Heart left ventricle (tissue), 16 donors: ENCODE data around the gene HPGD. TPM values are rescaled to one million over a fixed set of nuclear protein-coding genes. Genes with fewer than 3 reads are reported as not detected.

Experiments
- ATAC-seq, 4 donors: fragments of 200-7000 bp; cut with Tn5 transposase; one replicate each; pipeline ENCODE4 v1.9.1; 2020 to 2022; ENCODE audit warnings: moderate library complexity in 4 of 4, mild to moderate bottlenecking in 3 of 4, moderate number of reproducible peaks in 1 of 4
- DNase-seq, 5 donors: peaks; one replicate each; pipeline ENCODE4 v3.0.0-alpha.2; 2020
- H3K27ac ChIP-seq, 12 donors: fragments of 200-600 bp; sonication (generic) in 4 of 12; one replicate each; pipeline versions ENCODE4 v1.5.0 to v1.8.0; 2016 to 2022; ENCODE audit warnings: mild to moderate bottlenecking in 2 of 12
- H3K27me3 ChIP-seq, 9 donors: fragments of 200-600 bp; sonication (generic) in 2 of 9; one replicate each; pipeline versions ENCODE4 v1.5.1 to v1.8.0; 2016 to 2022; ENCODE audit warnings: mild to moderate bottlenecking in 3 of 9
- H3K36me3 ChIP-seq, 9 donors: fragments of 200-600 bp; sonication (generic) in 2 of 9; one replicate each; pipeline versions ENCODE4 v1.5.0 to v1.8.0; 2018 to 2022; ENCODE audit warnings: mild to moderate bottlenecking in 2 of 9
- H3K4me1 ChIP-seq, 12 donors: fragments of 200-600 bp; sonication (generic) in 4 of 12; one replicate each; pipeline versions ENCODE4 v1.5.0 to v1.8.0; 2016 to 2022; ENCODE audit warnings: mild to moderate bottlenecking in 3 of 12
- H3K4me3 ChIP-seq, 12 donors: fragments of 200-600 bp; sonication (generic) in 4 of 12; one replicate each; pipeline versions ENCODE4 v1.5.0 to v1.8.0; 2017 to 2022; ENCODE audit warnings: mild to moderate bottlenecking in 9 of 12, moderate library complexity in 4 of 12
- H3K9me3 ChIP-seq, 12 donors: fragments of 200-600 bp; sonication (generic) in 4 of 12; one replicate each; pipeline versions ENCODE4 v1.5.0 to v1.8.0; 2016 to 2022; ENCODE audit warnings: mild to moderate bottlenecking in 1 of 12
- POLR2A ChIP-seq, 2 donors: fragments of 450-650 bp; IDR thresholded peaks; one replicate each; pipeline ENCODE4 v1.6.1; 2017; ENCODE audit warnings: antibody characterized with exemption in 2 of 2, mild to moderate bottlenecking in 2 of 2, moderate library complexity in 2 of 2
- WGBS, 4 donors: extraction: QIAGEN DNeasy Blood & Tissue Kit in 2 of 4; methylation state at CpG; one replicate each; pipeline versions ENCODE4 v1.1.5 to v1.1.7; 2013 to 2018; 5-methylcytosine and 5-hydroxymethylcytosine counted together
- intact Hi-C, 10 donors: fragments of 100-400 bp; cut with DNase I; formaldehyde crosslinking; loops; one replicate each; pipeline versions ENCODE4 v1.11.1 to v1.14.2; 2022
- polyA plus RNA-seq, 2 donors: library from polyadenylated mRNA; stranded (reverse); fragments of 200-250 nt; gene quantifications; one replicate each; pipeline ENCODE4 v1.2.3, GENCODE V29; 2013
- total RNA-seq, 9 donors: library from RNA; depleted of rRNA in 2 of 9; stranded (reverse); fragments of >200 nt in 2 of 9; fragmentation: NEBNext Ultra II Directional in 3 of 9; extraction: Animal tissue kit (Norgen Biotek cat#: 25700) in 3 of 9; gene quantifications; one replicate each; pipeline versions ENCODE4 v1.1.0 to v1.2.4, GENCODE V29; 2016 to 2023
- TF ChIP-seq, protein P1 (sequence below), 12 donors: fragments of 200-600 bp; sonication (generic) in 4 of 12; IDR thresholded peaks; one replicate each; pipeline versions ENCODE4 v1.5.0 to v1.8.0; 2018 to 2022; ENCODE audit warnings: antibody characterized with exemption in 12 of 12, mild to moderate bottlenecking in 5 of 12
- donor health status: ischemic (EF 13 %, LVEDD 7.1; RV severe dilation, severe dysfunction).
- donor health status: healthy with polysubstance abuse.
- donor health status: DM: no; HTN: yes; CAD: no.
- donor health status: DM: no; HTN: no; CAD: no.
- donor health status: ischemic (EF 25% LVEDD 6.9; RV normal size, moderate dysfunction).
- donor health status: ischemic (EF 25% LVEDD 5.7; RV mildly dilated, moderate dysfunction).
- donor health status: healthy.
- donor health status: DM: yes; HTN: yes; CAD: no.
- donor health status: ischemic (EF 35%, LVEDD 5.7; RV mildly dilated, moderate dysfunction).
- donor health status: nonischemic (EF 11% LVEDD 7.7; RV severe dilation, severe dysfunction).
- donor health status: DM: yes; HTN: yes; CAD: no.
- donor health status: PGD.
- donor health status: ischemic (EF 29% LVEDD 5.4; RV normal size, mild dysfunction).
- donor health status: nonischemic (EF 23%, LVEDD 6.1; RV moderate dilation, normal function).

The HPGD gene
- total and polyA plus RNA-seq, 11 donors, result 0.29 to 4.7 (median 0.91) TPM

DNA sequence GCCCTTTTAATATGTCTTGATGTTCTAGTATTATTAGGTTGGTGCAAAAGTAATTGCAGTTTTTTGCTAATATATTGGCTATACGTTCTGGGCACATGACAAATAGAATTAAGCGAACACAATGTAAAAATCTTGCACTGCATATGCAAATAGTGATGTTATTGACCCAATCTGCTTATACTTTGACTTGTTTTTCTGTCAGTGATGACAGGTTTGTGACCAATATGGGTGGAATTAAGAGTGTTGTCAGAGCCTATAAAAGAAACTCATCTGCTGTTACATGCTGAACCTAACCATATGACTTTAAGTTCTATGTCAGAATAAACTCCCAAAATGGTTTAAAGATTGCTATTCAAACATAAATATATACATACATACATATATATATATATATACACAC, 30.7 kb upstream of the HPGD start:
- ATAC-seq, result no peak
- Histone ChIP-seq H3K4me1 (no peaks in the 10 kb centered on the region), H3K27ac (no peak overlapping the region), H3K9me3 (no peaks in the 10 kb centered on the region), H3K4me3 (no peak overlapping the region), H3K36me3 (no peaks in the 10 kb centered on the region), H3K27me3 (no peaks in the 10 kb centered on the region)
- intact Hi-C loops, result no loop called here
- no peak for DNase-seq
- TF ChIP-seq, protein P1, sequence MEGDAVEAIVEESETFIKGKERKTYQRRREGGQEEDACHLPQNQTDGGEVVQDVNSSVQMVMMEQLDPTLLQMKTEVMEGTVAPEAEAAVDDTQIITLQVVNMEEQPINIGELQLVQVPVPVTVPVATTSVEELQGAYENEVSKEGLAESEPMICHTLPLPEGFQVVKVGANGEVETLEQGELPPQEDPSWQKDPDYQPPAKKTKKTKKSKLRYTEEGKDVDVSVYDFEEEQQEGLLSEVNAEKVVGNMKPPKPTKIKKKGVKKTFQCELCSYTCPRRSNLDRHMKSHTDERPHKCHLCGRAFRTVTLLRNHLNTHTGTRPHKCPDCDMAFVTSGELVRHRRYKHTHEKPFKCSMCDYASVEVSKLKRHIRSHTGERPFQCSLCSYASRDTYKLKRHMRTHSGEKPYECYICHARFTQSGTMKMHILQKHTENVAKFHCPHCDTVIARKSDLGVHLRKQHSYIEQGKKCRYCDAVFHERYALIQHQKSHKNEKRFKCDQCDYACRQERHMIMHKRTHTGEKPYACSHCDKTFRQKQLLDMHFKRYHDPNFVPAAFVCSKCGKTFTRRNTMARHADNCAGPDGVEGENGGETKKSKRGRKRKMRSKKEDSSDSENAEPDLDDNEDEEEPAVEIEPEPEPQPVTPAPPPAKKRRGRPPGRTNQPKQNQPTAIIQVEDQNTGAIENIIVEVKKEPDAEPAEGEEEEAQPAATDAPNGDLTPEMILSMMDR (IDR thresholded peaks at IDR 0.05), result no peak
- no peak for TF ChIP-seq POLR2A (IDR thresholded peaks at IDR 0.05)
- 69 to 82% (median 76%) methylated on average over 2 of the region's 2 CpGs for WGBS, 4 donors

GRCh38 chr4:174550541-174550940, 28.3 kb upstream of the HPGD start:
- H3K36me3 ChIP-seq, result no peaks in the 10 kb centered on the region
- H3K27ac ChIP-seq, result no peak overlapping the region
- no peaks in the 10 kb centered on the region for H3K27me3 ChIP-seq
- DNase-seq (no peak), ATAC-seq (no peak)
- H3K9me3 ChIP-seq, result no peaks in the 10 kb centered on the region
- TF ChIP-seq POLR2A (IDR thresholded peaks at IDR 0.05), result no peak
- TF ChIP-seq, protein P1 (IDR thresholded peaks at IDR 0.05), result no peak
- intact Hi-C loops, result no loop called here
- H3K4me1 ChIP-seq, result no peaks in the 10 kb centered on the region
- no peak overlapping the region for H3K4me3 ChIP-seq

- WGBS, 4 donors, result 52 to 70% (median 61%) methylated on average over 1 of the region's 1 CpG
- Histone ChIP-seq H3K9me3 (no peaks in the 10 kb centered on the region), H3K27ac (no peak overlapping the region), H3K27me3 (no peaks in the 10 kb centered on the region), H3K4me3 (no peak overlapping the region), H3K36me3 (no peaks in the 10 kb centered on the region), H3K4me1 (no peaks in the 10 kb centered on the region)
- DNase-seq (no peak), ATAC-seq (no peak)
- intact Hi-C loops, result no loop called here
- TF ChIP-seq POLR2A (IDR thresholded peaks at IDR 0.05), result no peak
- TF ChIP-seq, protein P1 (IDR thresholded peaks at IDR 0.05), result no peak
These were observed 27.4 kb upstream of the HPGD start for GRCh38 chr4:174549721-174550120.

DNA sequence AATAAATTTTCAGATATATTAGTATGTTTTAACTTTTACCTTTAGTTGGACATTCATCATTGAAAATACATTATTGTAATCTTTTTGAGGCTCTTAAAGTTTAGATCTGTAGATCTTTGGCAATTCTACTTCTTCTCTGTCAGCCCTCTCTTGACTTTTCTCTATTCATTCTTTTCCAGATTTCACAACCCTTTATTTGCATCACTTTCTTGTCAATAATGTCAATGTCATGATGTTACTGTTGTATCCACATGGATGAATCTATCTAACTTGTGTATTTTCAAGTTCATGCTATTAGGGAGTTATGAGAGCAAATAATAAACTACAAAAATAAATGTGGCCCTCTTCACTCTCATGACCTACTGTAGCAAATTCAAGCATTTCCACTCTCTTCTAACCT, 23.0 kb upstream of the HPGD start:
- no peaks in the 10 kb centered on the region for H3K36me3 ChIP-seq
- peaks cover 0 to 11% (median 0%) of the 10 kb centered on the region in 12 donors for H3K9me3 ChIP-seq
- H3K4me3 ChIP-seq, result no peak overlapping the region
- TF ChIP-seq, protein P1 (IDR thresholded peaks at IDR 0.05), result no peak
- no peak for TF ChIP-seq POLR2A (IDR thresholded peaks at IDR 0.05)
- intact Hi-C loops, result no loop called here
- no peak for DNase-seq
- H3K27me3 ChIP-seq, result no peaks in the 10 kb centered on the region
- no peak overlapping the region for H3K27ac ChIP-seq
- ATAC-seq, result no peak
- no peaks in the 10 kb centered on the region for H3K4me1 ChIP-seq
